ENCODE data around the gene COBLL1. TPM values are rescaled to one million over a fixed set of nuclear protein-coding genes. Genes with fewer than 3 reads are reported as not detected.

COBLL1 gene
- total RNA-seq, 1 experiment from 2014 or later, result 0.04 TPM

GRCh38 chr2:164760179-164760578, 81.4 kb downstream of the COBLL1 start:
- H3K79me2 ChIP-seq (ENCODE audit: low read length), result no peaks in the 10 kb centered on the region
- H2AFZ ChIP-seq (ENCODE audit: low read length), result no peak overlapping the region
- H3K27me3 ChIP-seq (ENCODE audit: low read length), result 0 out of 2 replicates have a peak, but pooled peaks cover 4% of the 10 kb centered on the region
- no peaks in the 10 kb centered on the region for H3K4me1 ChIP-seq (ENCODE audit: low read length)
- H3K9ac ChIP-seq (ENCODE audit: low read length), result no peak overlapping the region
- H3K4me3 ChIP-seq (ENCODE audit: low read length), result no peak overlapping the region
- DNase-seq, result no peak
- no peaks in the 10 kb centered on the region for H3K9me3 ChIP-seq (ENCODE audit: low read length)
- H3K9me2 ChIP-seq (replicated peaks; ENCODE audit: insufficient read depth, low read length), result no peaks in the 10 kb centered on the region
- no peaks in the 10 kb centered on the region for H4K20me1 ChIP-seq (ENCODE audit: insufficient read depth, low read depth, low read length)
- no peak overlapping the region for H3K4me2 ChIP-seq (ENCODE audit: low read depth, low read length, poor library complexity, severe bottlenecking)
- no peaks in the 10 kb centered on the region for H3K36me3 ChIP-seq (ENCODE audit: insufficient read depth, low read length)
- H3K27ac ChIP-seq (ENCODE audit: low read length), result no peak overlapping the region

- Histone ChIP-seq H3K4me2 (ENCODE audit: low read depth, low read length, poor library complexity, severe bottlenecking) (no peak overlapping the region), H3K9ac (ENCODE audit: low read length) (no peak overlapping the region), H3K27me3 (ENCODE audit: low read length) (0 out of 2 replicates have a peak, but pooled peaks cover 4% of the 10 kb centered on the region), H3K9me3 (ENCODE audit: low read length) (no peaks in the 10 kb centered on the region), H3K27ac (ENCODE audit: low read length) (no peak overlapping the region), H3K4me1 (ENCODE audit: low read length) (no peaks in the 10 kb centered on the region), H3K4me3 (ENCODE audit: low read length) (no peak overlapping the region), H3K79me2 (ENCODE audit: low read length) (no peaks in the 10 kb centered on the region), H2AFZ (ENCODE audit: low read length) (no peak overlapping the region), H4K20me1 (ENCODE audit: insufficient read depth, low read depth, low read length) (no peaks in the 10 kb centered on the region), H3K36me3 (ENCODE audit: insufficient read depth, low read length) (no peaks in the 10 kb centered on the region), H3K9me2 (replicated peaks; ENCODE audit: insufficient read depth, low read length) (no peaks in the 10 kb centered on the region)
- no peak for DNase-seq
These were observed 83.5 kb downstream of the COBLL1 start for GRCh38 chr2:164757934-164758695.

- Histone ChIP-seq H3K4me3 (ENCODE audit: low read length) (no peak overlapping the region), H3K9me3 (ENCODE audit: low read length) (no peaks in the 10 kb centered on the region), H3K4me1 (ENCODE audit: low read length) (no peaks in the 10 kb centered on the region), H4K20me1 (ENCODE audit: insufficient read depth, low read depth, low read length) (no peaks in the 10 kb centered on the region), H3K9me2 (replicated peaks; ENCODE audit: insufficient read depth, low read length) (no peaks in the 10 kb centered on the region), H3K9ac (ENCODE audit: low read length) (no peak overlapping the region), H3K4me2 (ENCODE audit: low read depth, low read length, poor library complexity, severe bottlenecking) (no peak overlapping the region), H3K27me3 (ENCODE audit: low read length) (0 out of 2 replicates have a peak, but pooled peaks cover 4% of the 10 kb centered on the region), H3K27ac (ENCODE audit: low read length) (no peak overlapping the region), H3K36me3 (ENCODE audit: insufficient read depth, low read length) (no peaks in the 10 kb centered on the region), H2AFZ (ENCODE audit: low read length) (no peak overlapping the region), H3K79me2 (ENCODE audit: low read length) (no peaks in the 10 kb centered on the region)
- no peak for DNase-seq
These were observed 84.8 kb downstream of the COBLL1 start for GRCh38 chr2:164756773-164757172.

GRCh38 chr2:164755952-164756351, 85.7 kb downstream of the COBLL1 start:
- no peaks in the 10 kb centered on the region for H3K36me3 ChIP-seq (ENCODE audit: insufficient read depth, low read length)
- H3K27me3 ChIP-seq (ENCODE audit: low read length), result 0 out of 2 replicates have a peak, but pooled peaks cover 4% of the 10 kb centered on the region
- no peak for DNase-seq
- H2AFZ ChIP-seq (ENCODE audit: low read length), result no peak overlapping the region
- H3K4me3 ChIP-seq (ENCODE audit: low read length), result no peak overlapping the region
- no peaks in the 10 kb centered on the region for H3K9me2 ChIP-seq (replicated peaks; ENCODE audit: insufficient read depth, low read length)
- H3K9me3 ChIP-seq (ENCODE audit: low read length), result no peaks in the 10 kb centered on the region
- H3K27ac ChIP-seq (ENCODE audit: low read length), result no peak overlapping the region
- no peak overlapping the region for H3K9ac ChIP-seq (ENCODE audit: low read length)
- H3K79me2 ChIP-seq (ENCODE audit: low read length), result no peaks in the 10 kb centered on the region
- no peaks in the 10 kb centered on the region for H4K20me1 ChIP-seq (ENCODE audit: insufficient read depth, low read depth, low read length)
- no peak overlapping the region for H3K4me2 ChIP-seq (ENCODE audit: low read depth, low read length, poor library complexity, severe bottlenecking)
- no peaks in the 10 kb centered on the region for H3K4me1 ChIP-seq (ENCODE audit: low read length)

- Histone ChIP-seq H3K9ac (ENCODE audit: low read length) (no peak overlapping the region), H3K4me3 (ENCODE audit: low read length) (no peak overlapping the region)
These were observed 87.2 kb downstream of the COBLL1 start for GRCh38 chr2:164754157-164755093.

GRCh38 chr2:164752956-164753355, 88.7 kb downstream of the COBLL1 start:
- H3K4me1 ChIP-seq (ENCODE audit: low read length), result no peaks in the 10 kb centered on the region
- DNase-seq, result no peak
- H3K9me2 ChIP-seq (replicated peaks; ENCODE audit: insufficient read depth, low read length), result no peaks in the 10 kb centered on the region; the same call in 1 of the 2 replicates
- H3K4me3 ChIP-seq (ENCODE audit: low read length), result no peak overlapping the region
- H3K4me2 ChIP-seq (ENCODE audit: low read depth, low read length, poor library complexity, severe bottlenecking), result no peak overlapping the region
- no peak overlapping the region for H2AFZ ChIP-seq (ENCODE audit: low read length)
- H3K27me3 ChIP-seq (ENCODE audit: low read length), result no peaks in the 10 kb centered on the region
- no peaks in the 10 kb centered on the region for H3K9me3 ChIP-seq (ENCODE audit: low read length)
- H4K20me1 ChIP-seq (ENCODE audit: insufficient read depth, low read depth, low read length), result no peaks in the 10 kb centered on the region
- H3K9ac ChIP-seq (ENCODE audit: low read length), result no peak overlapping the region
- no peak overlapping the region for H3K27ac ChIP-seq (ENCODE audit: low read length)
- no peaks in the 10 kb centered on the region for H3K36me3 ChIP-seq (ENCODE audit: insufficient read depth, low read length)
- H3K79me2 ChIP-seq (ENCODE audit: low read length), result no peaks in the 10 kb centered on the region

More at GRCh38 chr2:164754157-164755093, 87.2 kb downstream of the COBLL1 start:
- Histone ChIP-seq H3K27ac (ENCODE audit: low read length) (no peak overlapping the region), H3K4me2 (ENCODE audit: low read depth, low read length, poor library complexity, severe bottlenecking) (no peak overlapping the region), H2AFZ (ENCODE audit: low read length) (no peak overlapping the region), H3K4me1 (ENCODE audit: low read length) (no peaks in the 10 kb centered on the region), H3K9me2 (replicated peaks; ENCODE audit: insufficient read depth, low read length) (no peaks in the 10 kb centered on the region), H3K9me3 (ENCODE audit: low read length) (no peaks in the 10 kb centered on the region), H3K79me2 (ENCODE audit: low read length) (no peaks in the 10 kb centered on the region), H3K27me3 (ENCODE audit: low read length) (no peaks in the 10 kb centered on the region), H3K36me3 (ENCODE audit: insufficient read depth, low read length) (no peaks in the 10 kb centered on the region), H4K20me1 (ENCODE audit: insufficient read depth, low read depth, low read length) (no peaks in the 10 kb centered on the region)
- DNase-seq, result no peak

GRCh38 chr2:164747783-164748433, 93.7 kb downstream of the COBLL1 start:
- no peaks in the 10 kb centered on the region for H4K20me1 ChIP-seq (ENCODE audit: insufficient read depth, low read depth, low read length)
- no peak overlapping the region for H3K4me3 ChIP-seq (ENCODE audit: low read length)
- no peaks in the 10 kb centered on the region; the same call in 1 of the 2 replicates for H3K9me2 ChIP-seq (replicated peaks; ENCODE audit: insufficient read depth, low read length)
- H3K27me3 ChIP-seq (ENCODE audit: low read length), result no peaks in the 10 kb centered on the region
- H2AFZ ChIP-seq (ENCODE audit: low read length), result no peak overlapping the region
- H3K4me1 ChIP-seq (ENCODE audit: low read length), result no peaks in the 10 kb centered on the region
- H3K79me2 ChIP-seq (ENCODE audit: low read length), result no peaks in the 10 kb centered on the region
- DNase-seq, result no peak
- no peak overlapping the region for H3K27ac ChIP-seq (ENCODE audit: low read length)
- H3K9me3 ChIP-seq (ENCODE audit: low read length), result no peaks in the 10 kb centered on the region
- no peak overlapping the region for H3K9ac ChIP-seq (ENCODE audit: low read length)
- H3K4me2 ChIP-seq (ENCODE audit: low read depth, low read length, poor library complexity, severe bottlenecking), result no peak overlapping the region
- no peaks in the 10 kb centered on the region for H3K36me3 ChIP-seq (ENCODE audit: insufficient read depth, low read length)

GRCh38 chr2:164747140-164747539, 94.5 kb downstream of the COBLL1 start:
- Histone ChIP-seq H3K27ac (ENCODE audit: low read length) (no peak overlapping the region), H3K36me3 (ENCODE audit: insufficient read depth, low read length) (no peaks in the 10 kb centered on the region), H3K9ac (ENCODE audit: low read length) (no peak overlapping the region), H2AFZ (ENCODE audit: low read length) (no peak overlapping the region), H3K9me2 (replicated peaks; ENCODE audit: insufficient read depth, low read length) (no peaks in the 10 kb centered on the region; the same call in 1 of the 2 replicates), H4K20me1 (ENCODE audit: insufficient read depth, low read depth, low read length) (no peaks in the 10 kb centered on the region), H3K27me3 (ENCODE audit: low read length) (no peaks in the 10 kb centered on the region), H3K4me1 (ENCODE audit: low read length) (no peaks in the 10 kb centered on the region), H3K9me3 (ENCODE audit: low read length) (no peaks in the 10 kb centered on the region), H3K4me3 (ENCODE audit: low read length) (no peak overlapping the region), H3K4me2 (ENCODE audit: low read depth, low read length, poor library complexity, severe bottlenecking) (no peak overlapping the region), H3K79me2 (ENCODE audit: low read length) (no peaks in the 10 kb centered on the region)
- DNase-seq, result no peak
